Measurements from ENCODE around the gene EPHX1. TPM values are rescaled to one million over a fixed set of nuclear protein-coding genes. Genes with fewer than 3 reads are reported as not detected.

The EPHX1 gene
- total RNA-seq, 2 donors from 2014 or later, result 1.6 to 2.4 TPM

Other genes with a start within 250 kb of the EPHX1 start
- under 1 TPM in 1 of 2 donors, not detected in 1; 0.52 TPM for gene ENAH, start 157.0 kb upstream of the EPHX1 start, total RNA-seq
- 100 to 1,000 TPM; 183 to 194 TPM for gene SRP9, start 32.3 kb upstream of the EPHX1 start, total RNA-seq
- gene TMEM63A, start 72.3 kb downstream of the EPHX1 start, total RNA-seq, result 10 to 100 TPM; 42.7 to 53.6 TPM
- gene LEFTY1, start 79.0 kb downstream of the EPHX1 start, total RNA-seq, result not detected
- 100 to 1,000 TPM; 102 to 127 TPM for gene PYCR2, start 114.1 kb downstream of the EPHX1 start, total RNA-seq
- gene LEFTY2, start 131.1 kb downstream of the EPHX1 start, total RNA-seq, result not detected
- gene SDE2, start 189.2 kb downstream of the EPHX1 start, total RNA-seq, result 10 to 100 TPM; 25.5 to 30.4 TPM

All from natural killer cell treated with Interleukin-12 subunit alpha and Interleukin-12 subunit beta and Interleukin-15 and Interleukin-18, amount 100 ng/mL, for 72 hours (primary cell).